ENCODE measurements around the gene B4GALT5. TPM values are rescaled to one million over a fixed set of nuclear protein-coding genes. Genes with fewer than 3 reads are reported as not detected.

B4GALT5 gene
- total RNA-seq, 1 experiment from 2014 or later: 92.5 TPM

DNA sequence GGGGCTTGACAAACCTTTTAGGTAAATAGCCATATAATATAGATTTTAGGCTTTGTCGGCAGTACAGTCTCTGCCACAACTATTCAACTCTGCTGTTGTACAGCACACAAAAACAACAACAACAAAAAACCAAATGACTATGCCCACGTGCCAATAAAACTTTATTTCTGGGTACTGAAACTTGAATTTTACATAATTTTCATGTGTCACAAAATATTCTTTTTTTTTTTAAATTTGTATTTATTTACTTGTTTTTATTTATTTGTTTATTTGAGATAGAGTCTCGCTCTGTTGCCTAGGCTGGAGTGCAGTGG lies 34.8 kb upstream of the B4GALT5 start:
- ATAC-seq: no peak
- ChIA-PET CTCF (no interaction called here), POLR2A (no interaction called here), RAD21 (ENCODE audit: low non-redundant PET in 1 of 2, low total read pairs in 2 of 2, uncharacterized antibody in 2 of 2, unreplicated experiment in 2 of 2) (no interaction called here)
- Histone ChIP-seq H3K36me3 (ENCODE audit: control insufficient read depth in 1 of 2, insufficient read depth in 2 of 2, low read length in 2 of 2) (no peaks in the 10 kb centered on the region), H3K4me3 (replicated peaks in 1 of 2; ENCODE audit: low read depth in 1 of 2, low read length in 2 of 2) (no peak overlapping the region), H3K27me3 (ENCODE audit: insufficient read depth, low read length) (no peaks in the 10 kb centered on the region), H3K9me3 (ENCODE audit: control insufficient read depth in 1 of 2, insufficient read depth in 1 of 2, low read depth in 1 of 2, low read length in 2 of 2) (no peaks in the 10 kb centered on the region), H3K9ac (ENCODE audit: low read length) (no peak overlapping the region), H2AFZ (ENCODE audit: low read depth, low read length, poor library complexity, severe bottlenecking) (no peak overlapping the region), H3K4me1 (ENCODE audit: control insufficient read depth in 1 of 2, insufficient read depth in 2 of 2, low read length in 2 of 2) (no peaks in the 10 kb centered on the region), H3K4me2 (ENCODE audit: low read length) (no peak overlapping the region), H4K20me1 (ENCODE audit: insufficient read depth) (no peaks in the 10 kb centered on the region), H3K27ac (ENCODE audit: low read depth, low read length) (no peak overlapping the region), H3K9me2 (ENCODE audit: insufficient read depth) (no peaks in the 10 kb centered on the region), H3K79me2 (ENCODE audit: insufficient read depth, low read length) (no peaks in the 10 kb centered on the region)
- no peak for DNase-seq (ENCODE audit: low read depth, low spot score)
- TF ChIP-seq SIN3A (IDR thresholded peaks at IDR 0.05; ENCODE audit: low read depth) (no peak), ELF1 (IDR thresholded peaks at IDR 0.05; ENCODE audit: borderline replicate concordance, low read depth) (no peak), CBX3 (IDR thresholded peaks at IDR 0.05; ENCODE audit: low read depth) (no peak), RAD21 (IDR thresholded peaks at IDR 0.05; ENCODE audit: low read depth) (no peak), SRF (IDR thresholded peaks at IDR 0.05; ENCODE audit: low read depth) (no peak), POLR2AphosphoS5 (IDR thresholded peaks at IDR 0.05; ENCODE audit: low read depth, low read length) (no peak), JUND (IDR thresholded peaks at IDR 0.05) (no peak), CEBPB (IDR thresholded peaks at IDR 0.05; ENCODE audit: low read depth) (no peak), ZNF274 (IDR thresholded peaks at IDR 0.05; ENCODE audit: low read depth, low read length) (no peak)
- TF ChIP-seq, protein P1, sequence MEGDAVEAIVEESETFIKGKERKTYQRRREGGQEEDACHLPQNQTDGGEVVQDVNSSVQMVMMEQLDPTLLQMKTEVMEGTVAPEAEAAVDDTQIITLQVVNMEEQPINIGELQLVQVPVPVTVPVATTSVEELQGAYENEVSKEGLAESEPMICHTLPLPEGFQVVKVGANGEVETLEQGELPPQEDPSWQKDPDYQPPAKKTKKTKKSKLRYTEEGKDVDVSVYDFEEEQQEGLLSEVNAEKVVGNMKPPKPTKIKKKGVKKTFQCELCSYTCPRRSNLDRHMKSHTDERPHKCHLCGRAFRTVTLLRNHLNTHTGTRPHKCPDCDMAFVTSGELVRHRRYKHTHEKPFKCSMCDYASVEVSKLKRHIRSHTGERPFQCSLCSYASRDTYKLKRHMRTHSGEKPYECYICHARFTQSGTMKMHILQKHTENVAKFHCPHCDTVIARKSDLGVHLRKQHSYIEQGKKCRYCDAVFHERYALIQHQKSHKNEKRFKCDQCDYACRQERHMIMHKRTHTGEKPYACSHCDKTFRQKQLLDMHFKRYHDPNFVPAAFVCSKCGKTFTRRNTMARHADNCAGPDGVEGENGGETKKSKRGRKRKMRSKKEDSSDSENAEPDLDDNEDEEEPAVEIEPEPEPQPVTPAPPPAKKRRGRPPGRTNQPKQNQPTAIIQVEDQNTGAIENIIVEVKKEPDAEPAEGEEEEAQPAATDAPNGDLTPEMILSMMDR (IDR thresholded peaks at IDR 0.05 in 2 of 3, conservative IDR thresholded peaks at IDR 0.05 in 1 of 3; ENCODE audit: borderline replicate concordance in 1 of 3, insufficient read depth in 1 of 3, low read depth in 2 of 3, low read length in 2 of 3): no peak
- TF ChIP-seq, protein P2, sequence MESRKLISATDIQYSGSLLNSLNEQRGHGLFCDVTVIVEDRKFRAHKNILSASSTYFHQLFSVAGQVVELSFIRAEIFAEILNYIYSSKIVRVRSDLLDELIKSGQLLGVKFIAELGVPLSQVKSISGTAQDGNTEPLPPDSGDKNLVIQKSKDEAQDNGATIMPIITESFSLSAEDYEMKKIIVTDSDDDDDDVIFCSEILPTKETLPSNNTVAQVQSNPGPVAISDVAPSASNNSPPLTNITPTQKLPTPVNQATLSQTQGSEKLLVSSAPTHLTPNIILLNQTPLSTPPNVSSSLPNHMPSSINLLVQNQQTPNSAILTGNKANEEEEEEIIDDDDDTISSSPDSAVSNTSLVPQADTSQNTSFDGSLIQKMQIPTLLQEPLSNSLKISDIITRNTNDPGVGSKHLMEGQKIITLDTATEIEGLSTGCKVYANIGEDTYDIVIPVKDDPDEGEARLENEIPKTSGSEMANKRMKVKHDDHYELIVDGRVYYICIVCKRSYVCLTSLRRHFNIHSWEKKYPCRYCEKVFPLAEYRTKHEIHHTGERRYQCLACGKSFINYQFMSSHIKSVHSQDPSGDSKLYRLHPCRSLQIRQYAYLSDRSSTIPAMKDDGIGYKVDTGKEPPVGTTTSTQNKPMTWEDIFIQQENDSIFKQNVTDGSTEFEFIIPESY (IDR thresholded peaks at IDR 0.05; ENCODE audit: extremely low read depth, insufficient replicate concordance, low read length): no peak
- intact Hi-C loops (cut with micrococcal nuclease): no loop called here
- no TSS peak for BruUV-seq (replicated peaks)
